ENCODE data around the gene UBE2K. TPM values are rescaled to one million over a fixed set of nuclear protein-coding genes. Genes with fewer than 3 reads are reported as not detected.

The UBE2K gene
- polyA plus RNA-seq, 3 donors, result 24.2 to 66.8 (median 50.0) TPM

DNA sequence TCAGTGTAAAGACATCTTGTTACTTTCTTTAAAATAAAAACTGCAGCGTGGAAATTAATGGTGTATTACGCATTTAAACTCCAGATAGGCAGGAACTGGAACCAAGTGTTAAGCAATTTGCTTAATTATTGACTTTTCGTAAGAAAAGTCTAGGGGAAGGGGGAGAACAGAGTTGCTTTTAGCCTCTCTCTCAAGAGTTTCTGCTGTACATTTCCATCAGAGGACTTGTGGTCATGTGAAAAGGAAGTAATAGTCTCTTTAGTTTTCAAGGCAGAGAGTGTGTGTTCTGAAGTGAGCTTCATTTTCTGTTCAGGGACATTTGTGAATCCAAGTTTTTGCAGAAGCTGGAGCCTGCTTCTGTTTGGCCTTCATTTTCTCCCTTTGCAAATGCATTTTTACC is 127.2 kb downstream of the UBE2K start:
- no peak overlapping the region for H3K4me3 ChIP-seq (replicated peaks in 1 of 3; ENCODE audit: low read depth in 2 of 3, low read length in 3 of 3)
- no peaks in the 10 kb centered on the region for H4K20me1 ChIP-seq (ENCODE audit: insufficient read depth, low read length)
- H3K36me3 Mint-ChIP-seq, result peaks cover 45 to 59% of the 10 kb centered on the region in 2 donors
- no peaks in the 10 kb centered on the region for H3K27me3 Mint-ChIP-seq (ENCODE audit: low read depth in 3 of 3)
- H3K27ac Mint-ChIP-seq, result peak overlapping the region in 4 of 7 donors; percentile 35 to 61 (median 44)
- no peak overlapping the region for H3K4me3 Mint-ChIP-seq
- H3K79me2 ChIP-seq (ENCODE audit: insufficient read depth, low read length), result no peaks in the 10 kb centered on the region
- intact Hi-C loops (cut with micrococcal nuclease), result no loop called here
- 20% methylated on average over 1 of the region's 3 CpGs for WGBS (ENCODE audit: insufficient coverage)
- peaks cover 13% of the 10 kb centered on the region for H3K4me1 Mint-ChIP-seq
- H2AFZ ChIP-seq (ENCODE audit: insufficient read depth, low read depth, low read length, poor library complexity, severe bottlenecking), result no peak overlapping the region
- TF ChIP-seq, protein P1, sequence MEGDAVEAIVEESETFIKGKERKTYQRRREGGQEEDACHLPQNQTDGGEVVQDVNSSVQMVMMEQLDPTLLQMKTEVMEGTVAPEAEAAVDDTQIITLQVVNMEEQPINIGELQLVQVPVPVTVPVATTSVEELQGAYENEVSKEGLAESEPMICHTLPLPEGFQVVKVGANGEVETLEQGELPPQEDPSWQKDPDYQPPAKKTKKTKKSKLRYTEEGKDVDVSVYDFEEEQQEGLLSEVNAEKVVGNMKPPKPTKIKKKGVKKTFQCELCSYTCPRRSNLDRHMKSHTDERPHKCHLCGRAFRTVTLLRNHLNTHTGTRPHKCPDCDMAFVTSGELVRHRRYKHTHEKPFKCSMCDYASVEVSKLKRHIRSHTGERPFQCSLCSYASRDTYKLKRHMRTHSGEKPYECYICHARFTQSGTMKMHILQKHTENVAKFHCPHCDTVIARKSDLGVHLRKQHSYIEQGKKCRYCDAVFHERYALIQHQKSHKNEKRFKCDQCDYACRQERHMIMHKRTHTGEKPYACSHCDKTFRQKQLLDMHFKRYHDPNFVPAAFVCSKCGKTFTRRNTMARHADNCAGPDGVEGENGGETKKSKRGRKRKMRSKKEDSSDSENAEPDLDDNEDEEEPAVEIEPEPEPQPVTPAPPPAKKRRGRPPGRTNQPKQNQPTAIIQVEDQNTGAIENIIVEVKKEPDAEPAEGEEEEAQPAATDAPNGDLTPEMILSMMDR (IDR thresholded peaks at IDR 0.05), result no peak
- H3K4me2 ChIP-seq (replicated peaks; ENCODE audit: extremely low read depth, low read length, poor library complexity, severe bottlenecking), result no peak overlapping the region
- H3K27me3 ChIP-seq (ENCODE audit: control insufficient read depth in 2 of 2, insufficient read depth in 2 of 2, low read length in 2 of 2), result no peaks in the 10 kb centered on the region
- no peaks in the 10 kb centered on the region for H3K9me3 ChIP-seq (replicated peaks in 1 of 2; ENCODE audit: control insufficient read depth in 1 of 2, insufficient read depth in 1 of 2, low read length in 2 of 2)
- DNase-seq, result no peak
- H3K9me3 Mint-ChIP-seq, result no peaks in the 10 kb centered on the region
- H3K27ac ChIP-seq (ENCODE audit: low read depth in 1 of 2, low read length in 2 of 2), result peak overlapping the region in 1 of 2 donors; percentile 50
- no peaks in the 10 kb centered on the region for H3K4me1 ChIP-seq (ENCODE audit: control insufficient read depth in 1 of 2, insufficient read depth in 2 of 2, low read length in 2 of 2)
- peaks cover 34 to 71% of the 10 kb centered on the region in 2 donors for H3K36me3 ChIP-seq (replicated peaks in 1 of 2; ENCODE audit: control insufficient read depth in 1 of 2, insufficient read depth in 2 of 2, low read length in 2 of 2)
- H3K9ac ChIP-seq (ENCODE audit: insufficient read depth, low read length, poor library complexity, severe bottlenecking), result no peak overlapping the region

DNA sequence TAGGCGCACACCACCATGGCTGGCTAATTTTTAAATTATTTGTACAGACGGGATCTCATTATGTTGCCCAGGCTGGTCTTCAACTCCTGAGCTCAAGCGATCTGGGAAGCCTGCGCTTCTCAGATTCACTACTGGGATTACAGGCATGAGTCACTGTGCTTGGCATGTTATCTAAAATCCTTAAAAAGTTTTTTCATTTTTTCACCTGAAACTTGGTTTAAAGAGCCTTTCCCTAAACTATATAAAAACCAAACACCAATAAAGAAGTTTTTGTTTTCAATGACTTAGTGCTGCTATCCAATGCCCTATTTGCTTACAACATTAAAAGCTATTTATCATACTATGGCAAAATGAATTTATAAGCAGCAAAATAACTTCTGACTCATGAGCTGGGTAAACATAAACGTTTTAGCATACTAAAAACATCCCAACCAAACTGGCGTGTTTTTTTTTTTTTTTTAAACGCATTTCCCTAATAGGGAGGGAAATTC is 127.8 kb downstream of the UBE2K start:
- Histone ChIP-seq H3K9me3 (replicated peaks in 1 of 2; ENCODE audit: control insufficient read depth in 1 of 2, insufficient read depth in 1 of 2, low read length in 2 of 2) (no peaks in the 10 kb centered on the region), H4K20me1 (ENCODE audit: insufficient read depth, low read length) (no peaks in the 10 kb centered on the region), H3K9ac (ENCODE audit: insufficient read depth, low read length, poor library complexity, severe bottlenecking) (no peak overlapping the region), H3K27me3 (ENCODE audit: control insufficient read depth in 2 of 2, insufficient read depth in 2 of 2, low read length in 2 of 2) (no peaks in the 10 kb centered on the region), H3K36me3 (replicated peaks in 1 of 2; ENCODE audit: control insufficient read depth in 1 of 2, insufficient read depth in 2 of 2, low read length in 2 of 2) (peaks cover 37 to 78% of the 10 kb centered on the region in 2 donors), H3K4me2 (replicated peaks; ENCODE audit: extremely low read depth, low read length, poor library complexity, severe bottlenecking) (no peak overlapping the region), H3K79me2 (ENCODE audit: insufficient read depth, low read length) (no peaks in the 10 kb centered on the region), H3K4me1 (ENCODE audit: control insufficient read depth in 1 of 2, insufficient read depth in 2 of 2, low read length in 2 of 2) (no peaks in the 10 kb centered on the region), H2AFZ (ENCODE audit: insufficient read depth, low read depth, low read length, poor library complexity, severe bottlenecking) (no peak overlapping the region), H3K4me3 (replicated peaks in 1 of 3; ENCODE audit: low read depth in 2 of 3, low read length in 3 of 3) (no peak overlapping the region), H3K27ac (ENCODE audit: low read depth in 1 of 2, low read length in 2 of 2) (peak overlapping the region in 1 of 2 donors; percentile 50)
- Mint-ChIP-seq H3K27ac (peak overlapping the region in 1 of 7 donors; percentile 41), H3K4me1 (peaks cover 13% of the 10 kb centered on the region), H3K4me3 (no peak overlapping the region), H3K27me3 (ENCODE audit: low read depth in 3 of 3) (no peaks in the 10 kb centered on the region), H3K36me3 (peaks cover 48 to 66% of the 10 kb centered on the region in 2 donors), H3K9me3 (no peaks in the 10 kb centered on the region)
- WGBS (ENCODE audit: insufficient coverage), result 82% methylated on average over 2 of the region's 7 CpGs
- intact Hi-C loops (cut with micrococcal nuclease), result no loop called here
- TF ChIP-seq, protein P1 (IDR thresholded peaks at IDR 0.05), result no peak
- no peak for DNase-seq

Small RNA genes lying within 50 kb of the gene (small RNA-seq; reads per million reads assigned to genes)
- gene RF00019 (ENCODE audit: insufficient read length, low read depth), result not detected
- not detected for gene RN7SL558P (ENCODE audit: insufficient read length, low read depth)

Other genes starting within 250 kb of the UBE2K start
- gene RPL9, start 239.2 kb upstream of the UBE2K start, polyA plus RNA-seq, result 1,000 to 10,000 TPM in 1 of 3 donors, 100 to 1,000 TPM in 2; 821 to 1,937 (median 828) TPM
- 1 to 10 TPM; 7.2 to 8.9 (median 7.8) TPM for gene LIAS, start 239.1 kb upstream of the UBE2K start, polyA plus RNA-seq
- gene UGDH, start 170.7 kb upstream of the UBE2K start, polyA plus RNA-seq, result 10 to 100 TPM in 2 of 3 donors, 1 to 10 TPM in 1; 4.6 to 19.7 (median 16.7) TPM
- 100 to 1,000 TPM in 2 of 3 donors, 10 to 100 TPM in 1; 13.6 to 152 (median 140) TPM for gene SMIM14, start 59.3 kb upstream of the UBE2K start, polyA plus RNA-seq